DOHH2 (cell line): ENCODE measurements around the gene IRF7.

Experiments used
- H3F3A ChIP-seq: fragments of 200-600 bp; sonication (generic), shearing (Covaris generic); 2 replicates; pipeline ENCODE4 v1.6.0; 2016; ENCODE audit warnings: antibody characterized with exemption, mild to moderate bottlenecking; ENCODE audit not compliant: control insufficient read depth, insufficient read depth
- H3K27ac ChIP-seq: fragments of 200-600 bp; sonication (generic); 2 replicates; pipeline ENCODE4 v1.5.1; 2014; ENCODE audit warnings: low read depth, mild to moderate bottlenecking, low read length, moderate library complexity
- H3K27me3 ChIP-seq: fragments of 200-600 bp; sonication (generic); 2 replicates; pipeline ENCODE4 v1.6.1; 2014; ENCODE audit warnings: mild to moderate bottlenecking, low read length, mixed read lengths; ENCODE audit not compliant: control insufficient read depth
- H3K36me3 ChIP-seq: fragments of 200-600 bp; sonication (generic); 2 replicates; pipeline ENCODE4 v1.6.1; 2014; ENCODE audit warnings: mild to moderate bottlenecking, low read length, moderate library complexity, mixed read lengths; ENCODE audit not compliant: control insufficient read depth
- H3K4me1 ChIP-seq: fragments of 200-600 bp; sonication (generic); 2 replicates; pipeline ENCODE4 v1.6.1; 2014; ENCODE audit warnings: mild to moderate bottlenecking, low read length, mixed read lengths; ENCODE audit not compliant: control insufficient read depth
- H3K4me2 ChIP-seq: fragments of 200-600 bp; sonication (generic); 2 replicates; pipeline ENCODE4 v1.6.0; 2014; ENCODE audit warnings: mild to moderate bottlenecking, low read length, moderate library complexity
- H3K4me3 ChIP-seq: fragments of 200-600 bp; sonication (generic); 2 replicates; pipeline ENCODE4 v1.5.1; 2014; ENCODE audit warnings: mild to moderate bottlenecking, low read length, mixed read lengths
- H3K79me2 ChIP-seq: fragments of 200-600 bp; sonication (generic); 2 replicates; pipeline ENCODE4 v1.6.1; 2014; ENCODE audit warnings: mild to moderate bottlenecking, low read length, mixed read lengths; ENCODE audit not compliant: control insufficient read depth
- H3K9me2 ChIP-seq: fragments of 200-600 bp; sonication (generic); replicated peaks from 2 replicates; pipeline ENCODE4 v1.6.1; 2014; ENCODE audit warnings: mild to moderate bottlenecking, low read length, mixed read lengths; ENCODE audit not compliant: control insufficient read depth
- H3K9me3 ChIP-seq: fragments of 200-600 bp; sonication (generic); 2 replicates; pipeline ENCODE4 v1.6.1; 2014; ENCODE audit warnings: antibody characterized with exemption, low read length, mixed read lengths; ENCODE audit not compliant: control insufficient read depth, insufficient read depth
- H4K20me1 ChIP-seq: fragments of 200-600 bp; sonication (generic); 2 replicates; pipeline ENCODE4 v1.6.0; 2014; ENCODE audit warnings: low read depth, mild to moderate bottlenecking, antibody characterized with exemption, low read length, moderate library complexity; ENCODE audit not compliant: control insufficient read depth, insufficient read depth
- EZH2phosphoT487 ChIP-seq: fragments of 200-600 bp; sonication (generic); IDR thresholded peaks from 2 replicates; pipeline ENCODE4 v1.6.1; 2017; ENCODE audit warnings: borderline replicate concordance, mild to moderate bottlenecking, antibody characterized with exemption, low read length, moderate library complexity, mixed read lengths
- TF ChIP-seq, protein P1 (sequence below): fragments of 200-600 bp; sonication (generic); IDR thresholded peaks from one replicate; pipeline ENCODE4 v1.5.1; 2014; ENCODE audit warnings: antibody characterized with exemption, mild to moderate bottlenecking, low read depth, low read length; ENCODE audit not compliant: poor library complexity, severe bottlenecking

IRF7 gene

GRCh38 chr11:615504-616319 lies at the start of gene IRF7:
Gene IRF7 (minus strand): TSS chr11:615950. CDS start chr11:615364, 586 bp downstream.
- Histone ChIP-seq H3K4me1 (peaks cover 31% of the 10 kb centered on the region), H3K27me3 (no peaks in the 10 kb centered on the region), H3K4me3 (peak within 1 kb of the TSS; percentile 84), H3K27ac (peak within 1 kb of the TSS; percentile 73), H3K79me2 (peaks cover 6% of the 10 kb centered on the region), H3F3A (peaks cover 10% of the 10 kb centered on the region; the same call in 1 of the 2 replicates), H3K9me3 (no peaks in the 10 kb centered on the region), H3K9me2 (no peaks in the 10 kb centered on the region), H3K4me2 (peak within 1 kb of the TSS; percentile 98), H3K36me3 (peaks cover 34% of the 10 kb centered on the region), H4K20me1 (peaks cover 8% of the 10 kb centered on the region)
- TF ChIP-seq EZH2phosphoT487: no peak
- TF ChIP-seq, protein P1, sequence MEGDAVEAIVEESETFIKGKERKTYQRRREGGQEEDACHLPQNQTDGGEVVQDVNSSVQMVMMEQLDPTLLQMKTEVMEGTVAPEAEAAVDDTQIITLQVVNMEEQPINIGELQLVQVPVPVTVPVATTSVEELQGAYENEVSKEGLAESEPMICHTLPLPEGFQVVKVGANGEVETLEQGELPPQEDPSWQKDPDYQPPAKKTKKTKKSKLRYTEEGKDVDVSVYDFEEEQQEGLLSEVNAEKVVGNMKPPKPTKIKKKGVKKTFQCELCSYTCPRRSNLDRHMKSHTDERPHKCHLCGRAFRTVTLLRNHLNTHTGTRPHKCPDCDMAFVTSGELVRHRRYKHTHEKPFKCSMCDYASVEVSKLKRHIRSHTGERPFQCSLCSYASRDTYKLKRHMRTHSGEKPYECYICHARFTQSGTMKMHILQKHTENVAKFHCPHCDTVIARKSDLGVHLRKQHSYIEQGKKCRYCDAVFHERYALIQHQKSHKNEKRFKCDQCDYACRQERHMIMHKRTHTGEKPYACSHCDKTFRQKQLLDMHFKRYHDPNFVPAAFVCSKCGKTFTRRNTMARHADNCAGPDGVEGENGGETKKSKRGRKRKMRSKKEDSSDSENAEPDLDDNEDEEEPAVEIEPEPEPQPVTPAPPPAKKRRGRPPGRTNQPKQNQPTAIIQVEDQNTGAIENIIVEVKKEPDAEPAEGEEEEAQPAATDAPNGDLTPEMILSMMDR: no peak

DNA sequence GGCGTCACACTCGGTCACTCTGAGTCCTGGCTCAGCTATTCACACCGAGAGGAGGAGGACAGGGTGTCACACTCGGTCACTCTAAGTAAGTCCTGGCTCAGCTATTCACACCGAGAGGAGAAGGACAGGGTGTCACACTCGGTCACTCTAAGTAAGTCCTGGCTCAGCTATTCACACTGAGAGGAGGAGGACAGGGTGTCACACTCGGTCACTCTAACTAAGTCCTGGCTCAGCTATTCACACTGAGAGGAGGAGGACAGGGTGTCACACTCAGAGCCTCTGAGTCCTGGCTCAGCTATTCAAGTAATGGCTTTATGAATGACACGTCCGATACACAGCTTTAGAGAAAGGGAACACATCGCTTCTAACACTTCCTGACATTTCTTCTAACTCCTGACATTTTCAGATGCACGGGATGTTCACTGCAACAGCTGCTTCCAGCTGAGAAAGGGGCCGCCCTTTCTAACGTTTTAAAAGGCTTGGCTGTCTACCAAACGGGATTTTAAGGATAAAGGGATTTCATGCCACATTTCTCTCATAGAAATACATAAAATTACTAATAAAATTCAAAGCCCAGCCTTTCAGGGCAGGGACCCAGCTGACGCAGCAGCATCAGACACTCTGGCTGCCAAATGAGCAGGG lies 49.4 kb upstream of the IRF7 start:
- no peak overlapping the region for H3K4me3 ChIP-seq
- H3K36me3 ChIP-seq: peaks cover 4% of the 10 kb centered on the region; the same call in 1 of the 2 replicates
- no peaks in the 10 kb centered on the region for H3K9me3 ChIP-seq
- TF ChIP-seq EZH2phosphoT487: no peak
- no peaks in the 10 kb centered on the region for H3K27me3 ChIP-seq
- H3K79me2 ChIP-seq: no peaks in the 10 kb centered on the region
- no peak overlapping the region for H3K27ac ChIP-seq
- no peaks in the 10 kb centered on the region for H3K9me2 ChIP-seq
- H3K4me1 ChIP-seq: no peaks in the 10 kb centered on the region
- no peaks in the 10 kb centered on the region for H3F3A ChIP-seq
- H4K20me1 ChIP-seq: no peaks in the 10 kb centered on the region
- H3K4me2 ChIP-seq: no peak overlapping the region

DNA sequence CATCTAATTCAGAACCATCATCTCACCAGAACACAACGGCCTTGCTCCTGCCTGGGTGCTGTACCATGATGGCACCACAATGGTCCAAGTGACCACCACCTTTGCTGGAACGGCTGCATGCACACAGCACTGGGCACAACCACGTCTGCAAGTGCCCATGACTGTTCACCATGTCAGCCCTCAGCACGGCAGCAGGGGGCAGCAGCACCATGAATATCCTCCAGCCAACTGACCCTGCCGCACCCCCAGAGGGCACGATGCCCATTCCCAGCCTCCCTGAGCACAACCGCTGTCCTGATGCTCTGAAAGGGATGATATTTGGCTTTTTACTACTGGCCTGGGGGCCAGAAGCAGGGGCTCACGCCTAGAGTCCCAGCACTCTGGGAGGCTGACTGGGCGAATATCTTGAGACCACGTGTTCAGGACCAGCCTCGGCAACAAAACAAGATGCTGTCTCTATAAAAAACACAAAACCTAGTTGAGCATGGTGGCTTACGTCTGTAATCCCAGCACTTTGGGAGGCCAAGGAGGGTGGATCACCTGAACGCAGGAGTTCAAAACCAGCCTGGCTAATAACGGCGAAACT lies 47.0 kb upstream of the IRF7 start:
- H3K36me3 ChIP-seq: peaks cover 4% of the 10 kb centered on the region; the same call in 1 of the 2 replicates
- no peaks in the 10 kb centered on the region for H3K9me3 ChIP-seq
- TF ChIP-seq, protein P1: peak; percentile 55
- TF ChIP-seq EZH2phosphoT487: no peak
- no peaks in the 10 kb centered on the region for H3K9me2 ChIP-seq
- H3K27me3 ChIP-seq: no peaks in the 10 kb centered on the region
- H3F3A ChIP-seq: no peaks in the 10 kb centered on the region
- no peak overlapping the region for H3K27ac ChIP-seq
- no peaks in the 10 kb centered on the region for H3K4me1 ChIP-seq
- no peak overlapping the region for H3K4me2 ChIP-seq
- no peaks in the 10 kb centered on the region for H3K79me2 ChIP-seq
- H3K4me3 ChIP-seq: no peak overlapping the region
- no peaks in the 10 kb centered on the region for H4K20me1 ChIP-seq
